HCT116 (cell line): ENCODE results near the gene CKMT2. TPM values are rescaled to one million over a fixed set of nuclear protein-coding genes. Genes with fewer than 3 reads are reported as not detected.

Source experiments
- ATAC-seq: fragments of 200-7000 bp; cut with Tn5 transposase; 2 replicates; pipeline ENCODE4 v1.9.1; 2020; ENCODE audit warnings: mild to moderate bottlenecking, moderate library complexity
- BruUV-seq: library from RNA; stranded (reverse); fragments of 400-500 nt; replicated peaks from 2 replicates; lab custom pipeline; 2021; lab: Mats Ljungman, UMichigan
- CTCF ChIA-PET: fragments of 300-600 bp; sonication (Branson Sonifier 250); formaldehyde crosslinking; loops from one replicate; lab custom pipeline; 2021; ENCODE audit warnings: antibody characterized with exemption; lab: Charles Lee
- POLR2A ChIA-PET: fragments of 300-600, 350-600 bp; sonication (Branson Sonifier 250); formaldehyde crosslinking; loops from one replicate; lab custom pipeline; 2021; ENCODE audit warnings: antibody characterized with exemption; lab: Charles Lee
- RAD21 ChIA-PET, 2 experiments: fragments of 300-600 bp; sonication (Branson Sonifier 250); formaldehyde crosslinking; loops; one replicate each; lab custom pipeline; 2023; ENCODE audit warnings: low total read pairs in 2 of 2; ENCODE audit not compliant: uncharacterized antibody in 2 of 2, unreplicated experiment in 2 of 2, low non-redundant PET in 1 of 2; lab: Charles Lee
- DNase-seq: peaks from one replicate; pipeline ENCODE4 v3.0.0-alpha.2; 2010; ENCODE audit warnings: low read depth, low spot score
- H2AFZ ChIP-seq: fragments of 200-600 bp; shearing (Covaris generic), sonication (generic); 2 replicates; pipeline ENCODE4 v1.6.1; 2017; ENCODE audit warnings: low read depth, mixed run types, mixed read lengths, antibody characterized with exemption, low read length; ENCODE audit not compliant: poor library complexity, severe bottlenecking
- H3K27ac ChIP-seq: 2 replicates; pipeline ENCODE4 v1.5.1; 2012; ENCODE audit warnings: low read depth, low read length
- H3K27me3 ChIP-seq: fragments of 200-600 bp; sonication (generic); 2 replicates; pipeline ENCODE4 v1.6.1; 2016; ENCODE audit warnings: mixed run types, low read length, mixed read lengths; ENCODE audit not compliant: insufficient read depth
- H3K36me3 ChIP-seq, 2 experiments: fragments of 200-500 bp in 1 of 2; fragments of 200-600 bp in 1 of 2; sonication (Bioruptor generic) in 1 of 2; sonication (generic) in 1 of 2; 2 replicates each; pipeline versions ENCODE4 v1.5.1 to v1.6.1; 2014 to 2016; ENCODE audit warnings: low read length in 2 of 2, inconsistent platforms in 1 of 2, mixed read lengths in 1 of 2, mixed run types in 1 of 2; ENCODE audit not compliant: insufficient read depth in 2 of 2, control insufficient read depth in 1 of 2
- H3K4me1 ChIP-seq, 2 experiments: fragments of 200-600 bp in 1 of 2; sonication (generic) in 1 of 2; 2 replicates each; pipeline versions ENCODE4 v1.5.1 to v1.6.1; 2012 to 2017; ENCODE audit warnings: low read length in 2 of 2, inconsistent platforms in 1 of 2, mild to moderate bottlenecking in 1 of 2, mixed read lengths in 1 of 2, mixed run types in 1 of 2, moderate library complexity in 1 of 2; ENCODE audit not compliant: insufficient read depth in 2 of 2, control insufficient read depth in 1 of 2
- H3K4me2 ChIP-seq: fragments of 200-600 bp; sonication (generic); 2 replicates; pipeline ENCODE4 v1.6.1; 2017; ENCODE audit warnings: mixed run types, low read length, mixed read lengths
- H3K4me3 ChIP-seq, 2 experiments: fragments of 200-600 bp in 1 of 2; sonication (generic) in 1 of 2; replicated peaks in 1 of 2; 2 replicates each; pipeline ENCODE4 v1.5.1; 2011 to 2016; ENCODE audit warnings: low read length in 2 of 2, control low read depth in 1 of 2, low read depth in 1 of 2, mild to moderate bottlenecking in 1 of 2, mixed read lengths in 1 of 2, mixed run types in 1 of 2
- H3K79me2 ChIP-seq: fragments of 200-600 bp; sonication (generic); 2 replicates; pipeline ENCODE4 v1.6.1; 2017; ENCODE audit warnings: mild to moderate bottlenecking, mixed run types, low read length, moderate library complexity, mixed read lengths; ENCODE audit not compliant: insufficient read depth
- H3K9ac ChIP-seq: fragments of 200-600 bp; sonication (generic); 2 replicates; pipeline ENCODE4 v1.6.1; 2016; ENCODE audit warnings: low read length, mixed read lengths
- H3K9me2 ChIP-seq: fragments of 200-600 bp; sonication (generic), shearing (Covaris generic); 2 replicates; pipeline ENCODE4 v1.6.1; 2017; ENCODE audit warnings: mixed run types, mild to moderate bottlenecking, moderate library complexity; ENCODE audit not compliant: insufficient read depth
- H3K9me3 ChIP-seq, 2 experiments: fragments of 200-500 bp in 1 of 2; fragments of 200-600 bp in 1 of 2; sonication (Bioruptor generic) in 1 of 2; sonication (generic) in 1 of 2; 2 replicates each; pipeline ENCODE4 v1.6.1; 2014 to 2017; ENCODE audit warnings: low read length in 2 of 2, mixed read lengths in 2 of 2, inconsistent platforms in 1 of 2, low read depth in 1 of 2, mild to moderate bottlenecking in 1 of 2, mixed run types in 1 of 2, moderate library complexity in 1 of 2; ENCODE audit not compliant: control insufficient read depth in 1 of 2, insufficient read depth in 1 of 2
- H4K20me1 ChIP-seq: fragments of 200-600 bp; sonication (generic), shearing (Covaris generic); 2 replicates; pipeline ENCODE4 v1.6.1; 2017; ENCODE audit warnings: mixed run types, mild to moderate bottlenecking, moderate library complexity; ENCODE audit not compliant: insufficient read depth
- CEBPB ChIP-seq: IDR thresholded peaks from 2 replicates; pipeline ENCODE4 v1.6.1; 2012; ENCODE audit warnings: low read depth
- EGR1 ChIP-seq: IDR thresholded peaks from 2 replicates; pipeline ENCODE4 v1.6.1; 2012; ENCODE audit warnings: low read depth
- EZH2phosphoT487 ChIP-seq: fragments of 200-600 bp; IDR thresholded peaks from 2 replicates; pipeline ENCODE4 v1.6.1; 2018; ENCODE audit warnings: antibody characterized with exemption, borderline replicate concordance
- POLR2A ChIP-seq: IDR thresholded peaks from 2 replicates; pipeline ENCODE4 v1.7.0; 2011; ENCODE audit warnings: borderline replicate concordance; ENCODE audit not compliant: insufficient read depth, insufficient read length; ENCODE audit errors: extremely low read depth
- SIN3A ChIP-seq: IDR thresholded peaks from 2 replicates; pipeline ENCODE4 v1.6.1; 2012; ENCODE audit warnings: low read depth
- SRF ChIP-seq: IDR thresholded peaks from 2 replicates; pipeline ENCODE4 v1.6.1; 2012; ENCODE audit warnings: low read depth
- TCF7L2 ChIP-seq: IDR thresholded peaks from 2 replicates; pipeline ENCODE4 v1.7.0; 2011; ENCODE audit warnings: borderline replicate concordance, inconsistent platforms; ENCODE audit not compliant: insufficient read depth, insufficient read length; ENCODE audit errors: extremely low read depth
- YY1 ChIP-seq: IDR thresholded peaks from 2 replicates; pipeline ENCODE4 v1.6.1; 2011; ENCODE audit warnings: low read length, low read depth, moderate library complexity, mild to moderate bottlenecking; ENCODE audit not compliant: insufficient replicate concordance; ENCODE audit errors: extremely low read depth
- ZFX ChIP-seq: fragments of 450-650 bp; IDR thresholded peaks from 2 replicates; pipeline ENCODE4 v1.6.1; 2017
- intact Hi-C: fragments of 100-400 bp; cut with micrococcal nuclease; formaldehyde crosslinking; loops from 2 replicates; pipeline ENCODE4 v1.10.0; 2022
- total RNA-seq: library from RNA; stranded (reverse); gene quantifications from one replicate; pipeline ENCODE4 v1.2.1, GENCODE V29; 2021; ENCODE audit not compliant: unreplicated experiment
- TF ChIP-seq, protein P1 (sequence below), 3 experiments: fragments of 200-600 bp in 1 of 3; sonication (generic) in 1 of 3; IDR thresholded peaks in 2 of 3; conservative IDR thresholded peaks in 1 of 3; 2 replicates each; pipeline ENCODE4 v1.5.1; 2012 to 2017; ENCODE audit warnings: low read depth in 2 of 3, low read length in 2 of 3, antibody characterized with exemption in 1 of 3, borderline replicate concordance in 1 of 3, control low read depth in 1 of 3, mild to moderate bottlenecking in 1 of 3, mixed read lengths in 1 of 3, mixed run types in 1 of 3, moderate library complexity in 1 of 3; ENCODE audit not compliant: insufficient read depth in 1 of 3

CKMT2 gene
- total RNA-seq, 1 experiment from 2014 or later: not detected

DNA sequence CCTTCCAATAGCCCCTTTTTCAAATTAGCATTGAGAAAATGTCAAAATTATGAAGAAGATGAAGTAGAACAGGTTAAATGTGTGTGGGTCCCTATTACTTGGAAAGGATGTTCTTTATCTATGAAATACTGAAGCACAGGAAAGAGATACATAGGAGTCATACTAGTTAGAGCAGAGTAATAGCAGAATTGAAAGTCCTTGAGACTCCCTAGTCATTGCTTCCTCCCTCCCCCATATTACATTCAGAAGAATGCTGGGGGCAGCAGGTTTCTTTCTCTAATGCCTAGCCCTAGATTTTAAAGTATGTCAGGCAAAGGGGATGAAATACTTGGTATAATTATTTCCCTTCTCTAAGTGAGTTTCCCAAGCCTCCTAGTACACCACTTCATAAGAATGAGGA, 72.7 kb downstream of the CKMT2 start:
- DNase-seq (no peak), ATAC-seq (no peak)
- H3K9me2 ChIP-seq: no peaks in the 10 kb centered on the region
- peaks cover 29% of the 10 kb centered on the region for H3K79me2 ChIP-seq
- no peaks in the 10 kb centered on the region for H4K20me1 ChIP-seq
- H3K27ac ChIP-seq: no peak overlapping the region
- no peak overlapping the region for H3K4me2 ChIP-seq
- intact Hi-C loops: no loop called here
- H3K9me3 ChIP-seq: no peaks in the 10 kb centered on the region
- RAD21 ChIA-PET: no interaction called here
- CTCF ChIA-PET: no interaction called here
- POLR2A ChIA-PET: no interaction called here
- no peak overlapping the region for H2AFZ ChIP-seq
- H3K4me1 ChIP-seq: peaks cover 0 to 6% of the 10 kb centered on the region in 2 experiments; a peak in 2 of 4 replicates
- no peaks in the 10 kb centered on the region for H3K27me3 ChIP-seq
- TF ChIP-seq YY1: no peak
- no peak for TF ChIP-seq EGR1
- TF ChIP-seq ZFX: no peak
- TF ChIP-seq POLR2A: no peak
- TF ChIP-seq SIN3A: no peak
- TF ChIP-seq TCF7L2: no peak
- no peak for TF ChIP-seq EZH2phosphoT487
- TF ChIP-seq CEBPB: no peak
- TF ChIP-seq SRF: no peak
- TF ChIP-seq, protein P1, sequence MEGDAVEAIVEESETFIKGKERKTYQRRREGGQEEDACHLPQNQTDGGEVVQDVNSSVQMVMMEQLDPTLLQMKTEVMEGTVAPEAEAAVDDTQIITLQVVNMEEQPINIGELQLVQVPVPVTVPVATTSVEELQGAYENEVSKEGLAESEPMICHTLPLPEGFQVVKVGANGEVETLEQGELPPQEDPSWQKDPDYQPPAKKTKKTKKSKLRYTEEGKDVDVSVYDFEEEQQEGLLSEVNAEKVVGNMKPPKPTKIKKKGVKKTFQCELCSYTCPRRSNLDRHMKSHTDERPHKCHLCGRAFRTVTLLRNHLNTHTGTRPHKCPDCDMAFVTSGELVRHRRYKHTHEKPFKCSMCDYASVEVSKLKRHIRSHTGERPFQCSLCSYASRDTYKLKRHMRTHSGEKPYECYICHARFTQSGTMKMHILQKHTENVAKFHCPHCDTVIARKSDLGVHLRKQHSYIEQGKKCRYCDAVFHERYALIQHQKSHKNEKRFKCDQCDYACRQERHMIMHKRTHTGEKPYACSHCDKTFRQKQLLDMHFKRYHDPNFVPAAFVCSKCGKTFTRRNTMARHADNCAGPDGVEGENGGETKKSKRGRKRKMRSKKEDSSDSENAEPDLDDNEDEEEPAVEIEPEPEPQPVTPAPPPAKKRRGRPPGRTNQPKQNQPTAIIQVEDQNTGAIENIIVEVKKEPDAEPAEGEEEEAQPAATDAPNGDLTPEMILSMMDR (IDR thresholded peaks at IDR 0.05 in 2 of 3, conservative IDR thresholded peaks at IDR 0.05 in 1 of 3; ENCODE audit: borderline replicate concordance in 1 of 3, insufficient read depth in 1 of 3, low read depth in 2 of 3, low read length in 2 of 3): no peak
- peaks cover 5 to 7% of the 10 kb centered on the region in 2 experiments; a peak in 2 of 4 replicates for H3K36me3 ChIP-seq
- BruUV-seq: no TSS peak
- no peak overlapping the region for H3K9ac ChIP-seq
- no peak overlapping the region for H3K4me3 ChIP-seq
